ENCODE data around the gene TMC8. TPM values are rescaled to one million over a fixed set of nuclear protein-coding genes. Genes with fewer than 3 reads are reported as not detected.

The TMC8 gene
- total and polyA plus RNA-seq, 2 donors (not counting 3 experiments of a cell fraction or from before 2014, with no cell fraction given), result 0.07 to 1.3 TPM

DNA sequence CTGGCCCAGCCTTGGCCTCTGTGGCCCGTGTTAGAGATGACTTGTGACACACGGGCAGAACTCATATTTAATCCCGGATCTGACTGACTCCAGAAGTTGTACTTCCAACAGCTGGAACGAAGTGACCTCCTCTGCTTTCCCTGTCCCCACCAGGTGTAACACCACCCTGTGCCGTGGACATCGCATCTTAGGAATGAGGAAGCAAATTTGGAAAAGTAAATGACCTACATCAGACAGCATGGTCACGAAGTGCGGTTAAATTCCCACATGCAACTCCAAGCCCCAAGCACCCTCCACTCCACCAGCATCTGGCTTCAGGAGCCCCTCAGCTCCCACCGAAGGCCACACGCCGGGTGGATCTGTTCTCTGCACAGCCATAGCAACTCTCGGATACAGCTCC, 53.3 kb downstream of the TMC8 start:
- Histone ChIP-seq H3K79me2 (ENCODE audit: control insufficient read depth, insufficient read depth, low read length) (peaks cover 18% of the 10 kb centered on the region), H3K9ac (replicated peaks; ENCODE audit: extremely low read depth, insufficient read depth, low read length) (no peak overlapping the region), H3K27me3 (ENCODE audit: control insufficient read depth in 2 of 2, insufficient read depth in 2 of 2, low read length in 2 of 2) (no peaks in the 10 kb centered on the region), H3K27ac (ENCODE audit: insufficient read depth, low read depth, low read length) (no peak overlapping the region), H3K4me3 (replicated peaks in 1 of 3; ENCODE audit: insufficient read depth in 1 of 3, low read depth in 1 of 3, low read length in 3 of 3) (no peak overlapping the region), H3K4me1 (ENCODE audit: control insufficient read depth, extremely low read depth, insufficient read depth, low read length) (peaks cover 11% of the 10 kb centered on the region), H3K9me3 (replicated peaks; ENCODE audit: control insufficient read depth, insufficient read depth, low read length) (no peaks in the 10 kb centered on the region), H4K20me1 (replicated peaks; ENCODE audit: control insufficient read depth, extremely low read depth, insufficient read depth, low read length) (no peaks in the 10 kb centered on the region), H3K9me1 (replicated peaks; ENCODE audit: control insufficient read depth, extremely low read depth, insufficient read depth, low read length) (no peaks in the 10 kb centered on the region), H3K36me3 (ENCODE audit: control insufficient read depth in 2 of 2, extremely low read depth in 1 of 2, insufficient read depth in 2 of 2, low read length in 2 of 2) (no peaks in the 10 kb centered on the region), H3K4me2 (ENCODE audit: insufficient read depth, low read length) (no peak overlapping the region), H2AFZ (ENCODE audit: low read depth, low read length) (no peak overlapping the region)
- ChIA-PET CTCF (interaction anchor here (1.1 to 3.3 kb wide), 2 partner anchors 9 to 64 kb away, joined by 3 to 24 read pairs; no protein-coding TSS in a partner anchor), POLR2A (no interaction called here)
- BruUV-seq (replicated peaks), result no TSS peak
- dilution Hi-C loops (cut with MboI; ENCODE audit: extremely low pct_ligation_motif_present, low sequenced_read_pairs) (no loop called here), intact Hi-C loops (cut with micrococcal nuclease) (no loop called here)
- no peak for FAIRE-seq
- no peak for TF ChIP-seq MAX (IDR thresholded peaks at IDR 0.05; ENCODE audit: insufficient read depth, insufficient read length)
- TF ChIP-seq EZH2 (IDR thresholded peaks at IDR 0.05; ENCODE audit: borderline replicate concordance, low read depth, low read length, severe bottlenecking), result no peak
- no peak for TF ChIP-seq GATA2 (IDR thresholded peaks at IDR 0.05; ENCODE audit: insufficient read depth, insufficient read length, low read depth, low read length)
- TF ChIP-seq POLR2A (IDR thresholded peaks at IDR 0.05; ENCODE audit: low read depth, low read length), result no peak
- DNase-seq (ENCODE audit: low read depth, low spot score), result no peak

- no peaks in the 10 kb centered on the region for H3K36me3 ChIP-seq (ENCODE audit: control insufficient read depth in 2 of 2, extremely low read depth in 1 of 2, insufficient read depth in 2 of 2, low read length in 2 of 2)
These were observed 53.8 kb downstream of the TMC8 start for GRCh38 chr17:78184351-78184750.

More at GRCh38 chr17:78184351-78184750, 53.8 kb downstream of the TMC8 start:
- Histone ChIP-seq H3K4me3 (replicated peaks in 1 of 3; ENCODE audit: insufficient read depth in 1 of 3, low read depth in 1 of 3, low read length in 3 of 3) (no peak overlapping the region), H3K9me3 (replicated peaks; ENCODE audit: control insufficient read depth, insufficient read depth, low read length) (no peaks in the 10 kb centered on the region), H3K27ac (ENCODE audit: insufficient read depth, low read depth, low read length) (no peak overlapping the region), H3K27me3 (ENCODE audit: control insufficient read depth in 2 of 2, insufficient read depth in 2 of 2, low read length in 2 of 2) (no peaks in the 10 kb centered on the region), H3K9me1 (replicated peaks; ENCODE audit: control insufficient read depth, extremely low read depth, insufficient read depth, low read length) (no peaks in the 10 kb centered on the region), H3K79me2 (ENCODE audit: control insufficient read depth, insufficient read depth, low read length) (peaks cover 19% of the 10 kb centered on the region), H2AFZ (ENCODE audit: low read depth, low read length) (no peak overlapping the region), H3K4me1 (ENCODE audit: control insufficient read depth, extremely low read depth, insufficient read depth, low read length) (peaks cover 11% of the 10 kb centered on the region), H4K20me1 (replicated peaks; ENCODE audit: control insufficient read depth, extremely low read depth, insufficient read depth, low read length) (no peaks in the 10 kb centered on the region), H3K4me2 (ENCODE audit: insufficient read depth, low read length) (no peak overlapping the region), H3K9ac (replicated peaks; ENCODE audit: extremely low read depth, insufficient read depth, low read length) (no peak overlapping the region)
- TF ChIP-seq MAX (IDR thresholded peaks at IDR 0.05; ENCODE audit: insufficient read depth, insufficient read length) (no peak), POLR2AphosphoS5 (IDR thresholded peaks at IDR 0.05; ENCODE audit: insufficient read depth, low read depth, low read length) (no peak), FOS (IDR thresholded peaks at IDR 0.05; ENCODE audit: borderline replicate concordance, insufficient read depth, low read length) (no peak), CTCF (IDR thresholded peaks at IDR 0.05; ENCODE audit: extremely low read depth in 1 of 2, insufficient read depth in 1 of 2, low read depth in 1 of 2, low read length in 2 of 2) (no peak), EZH2 (IDR thresholded peaks at IDR 0.05; ENCODE audit: borderline replicate concordance, low read depth, low read length, severe bottlenecking) (no peak), GATA2 (IDR thresholded peaks at IDR 0.05; ENCODE audit: insufficient read depth, insufficient read length, low read depth, low read length) (no peak), POLR2A (IDR thresholded peaks at IDR 0.05; ENCODE audit: low read depth, low read length) (no peak), MYC (IDR thresholded peaks at IDR 0.05; ENCODE audit: low read depth, low read length) (no peak), JUN (IDR thresholded peaks at IDR 0.05; ENCODE audit: borderline replicate concordance, insufficient read depth, insufficient read length, low read depth) (no peak)
- POLR2A ChIA-PET, result no interaction called here
- DNase-seq (ENCODE audit: low read depth, low spot score) (no peak), FAIRE-seq (no peak)
- intact Hi-C loops (cut with micrococcal nuclease), result no loop called here
- CTCF ChIA-PET, result interaction anchor here (1.1 to 3.3 kb wide), 2 partner anchors 10 to 65 kb away, joined by 3 to 24 read pairs; no protein-coding TSS in a partner anchor
- BruUV-seq (replicated peaks), result no TSS peak
- dilution Hi-C loops (cut with MboI; ENCODE audit: extremely low pct_ligation_motif_present, low sequenced_read_pairs), result no loop called here
